Kidney epithelial cell (primary cell): ENCODE results near the gene DDAH1. TPM values are rescaled to one million over a fixed set of nuclear protein-coding genes. Genes with fewer than 3 reads are reported as not detected.

Experiments used
- DNase-seq: peaks from one replicate; pipeline ENCODE4 v3.0.0-alpha.2; 2010; ENCODE audit warnings: low read depth
- H3K27me3 ChIP-seq: 2 replicates; pipeline ENCODE4 v1.6.0; 2011; ENCODE audit warnings: low read length; ENCODE audit not compliant: control insufficient read depth, insufficient read depth
- H3K36me3 ChIP-seq: 2 replicates; pipeline ENCODE4 v1.5.1; 2011; ENCODE audit warnings: low read length; ENCODE audit not compliant: control insufficient read depth, insufficient read depth
- H3K4me3 ChIP-seq: 2 replicates; pipeline ENCODE4 v1.5.1; 2011; ENCODE audit warnings: low read depth, mild to moderate bottlenecking, control low read depth, low read length
- CTCF ChIP-seq: IDR thresholded peaks from 2 replicates; pipeline ENCODE4 v1.5.1; 2011; ENCODE audit warnings: mild to moderate bottlenecking, moderate library complexity, low read length, control low read depth, inconsistent platforms; ENCODE audit not compliant: insufficient read depth, poor library complexity, severe bottlenecking
- total RNA-seq: library from RNA; depleted of rRNA; stranded (reverse); fragments of >200 nt; gene quantifications from 2 replicates; pipeline ENCODE4 v1.2.3, GENCODE V29; 2015

DDAH1 gene
- total RNA-seq, 1 donor from 2014 or later = 33.4 TPM

GRCh38 chr1:85359874-85360721 is 104.9 kb downstream of the DDAH1 start:
- no peaks in the 10 kb centered on the region for H3K27me3 ChIP-seq
- no peak for TF ChIP-seq CTCF
- no peak overlapping the region for H3K4me3 ChIP-seq
- H3K36me3 ChIP-seq = no peaks in the 10 kb centered on the region
- no peak for DNase-seq

DNA sequence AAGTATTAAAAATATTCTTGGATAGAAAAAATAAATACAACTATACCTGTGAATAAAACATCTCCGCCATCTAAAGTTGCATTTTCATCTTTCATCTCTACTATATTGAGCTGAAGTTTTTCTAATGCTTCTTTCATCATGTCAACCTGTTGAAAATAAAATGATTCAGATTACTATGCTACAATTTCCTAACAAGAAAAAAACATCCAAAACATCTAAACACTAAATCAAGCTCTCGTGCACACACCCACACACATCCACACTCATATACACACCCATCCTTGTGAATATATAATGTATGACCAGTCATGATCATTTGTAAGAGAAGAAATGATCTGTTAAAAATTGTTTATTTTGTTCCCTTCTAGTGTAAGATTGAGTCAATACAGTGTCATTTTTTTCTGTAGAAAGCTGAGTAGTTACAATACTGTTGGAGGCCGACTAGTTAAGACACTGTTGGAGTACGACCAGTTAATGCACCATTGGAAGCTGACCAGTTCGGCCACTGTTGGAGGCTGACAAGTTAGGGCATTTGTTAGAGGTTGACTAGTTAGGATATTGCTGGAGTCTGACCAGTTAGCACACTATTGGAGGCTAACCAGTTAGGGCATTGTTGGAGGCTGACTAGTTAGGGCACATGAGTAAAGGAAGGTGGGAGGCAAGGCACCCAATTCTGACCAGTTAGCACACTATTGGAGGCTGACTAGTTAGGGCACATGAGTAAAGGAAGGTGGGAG is 106.1 kb downstream of the DDAH1 start:
- no peak for DNase-seq
- Histone ChIP-seq H3K4me3 (no peak overlapping the region), H3K36me3 (no peaks in the 10 kb centered on the region), H3K27me3 (no peaks in the 10 kb centered on the region)
- no peak for TF ChIP-seq CTCF

- no peak for TF ChIP-seq CTCF
- no peak for DNase-seq
- H3K36me3 ChIP-seq = no peaks in the 10 kb centered on the region
- H3K27me3 ChIP-seq = no peaks in the 10 kb centered on the region
- no peak overlapping the region for H3K4me3 ChIP-seq
Measured at GRCh38 chr1:85357817-85358216, 107.1 kb downstream of the DDAH1 start.

GRCh38 chr1:85356130-85356529 is 108.8 kb downstream of the DDAH1 start:
- Histone ChIP-seq H3K4me3 (no peak overlapping the region), H3K36me3 (no peaks in the 10 kb centered on the region), H3K27me3 (no peaks in the 10 kb centered on the region)
- no peak for DNase-seq
- TF ChIP-seq CTCF = no peak

DNA sequence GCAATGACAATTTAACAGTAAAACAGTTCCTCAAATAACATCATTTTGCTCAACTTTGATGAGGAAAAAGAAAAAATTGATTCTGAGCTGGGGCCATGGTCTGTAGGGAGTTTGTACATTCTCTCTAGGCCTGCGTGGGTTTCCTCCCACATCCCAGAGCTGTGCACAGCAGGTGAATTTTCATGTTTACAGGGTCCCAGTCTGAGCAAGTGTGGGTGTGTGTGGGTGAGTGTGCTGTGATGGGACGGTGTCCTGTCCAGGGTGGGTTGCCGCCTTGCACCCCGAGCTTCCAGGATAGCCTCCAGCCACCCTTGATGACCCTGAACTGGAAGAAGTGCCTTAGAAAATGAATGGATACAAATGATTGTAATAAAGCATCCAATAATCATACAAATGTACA is 112.9 kb downstream of the DDAH1 start:
- no peak overlapping the region for H3K4me3 ChIP-seq
- H3K36me3 ChIP-seq = peaks cover 1% of the 10 kb centered on the region
- TF ChIP-seq CTCF = no peak
- DNase-seq = no peak
- H3K27me3 ChIP-seq = no peaks in the 10 kb centered on the region
